GM21515 (cell line): ENCODE data around the gene GNA14.
"Not testable (repeated sequence)": the region's sequence is repeated elsewhere in the genome, so short reads cannot be mapped to it uniquely, and the experiment has no call there.

Source experiments
- ATAC-seq: cut with Tn5 transposase; IDR thresholded peaks from one replicate; pipeline ENCODE4 v1.9.1; 2021; ENCODE audit not compliant: unreplicated experiment

Gene GNA14

DNA sequence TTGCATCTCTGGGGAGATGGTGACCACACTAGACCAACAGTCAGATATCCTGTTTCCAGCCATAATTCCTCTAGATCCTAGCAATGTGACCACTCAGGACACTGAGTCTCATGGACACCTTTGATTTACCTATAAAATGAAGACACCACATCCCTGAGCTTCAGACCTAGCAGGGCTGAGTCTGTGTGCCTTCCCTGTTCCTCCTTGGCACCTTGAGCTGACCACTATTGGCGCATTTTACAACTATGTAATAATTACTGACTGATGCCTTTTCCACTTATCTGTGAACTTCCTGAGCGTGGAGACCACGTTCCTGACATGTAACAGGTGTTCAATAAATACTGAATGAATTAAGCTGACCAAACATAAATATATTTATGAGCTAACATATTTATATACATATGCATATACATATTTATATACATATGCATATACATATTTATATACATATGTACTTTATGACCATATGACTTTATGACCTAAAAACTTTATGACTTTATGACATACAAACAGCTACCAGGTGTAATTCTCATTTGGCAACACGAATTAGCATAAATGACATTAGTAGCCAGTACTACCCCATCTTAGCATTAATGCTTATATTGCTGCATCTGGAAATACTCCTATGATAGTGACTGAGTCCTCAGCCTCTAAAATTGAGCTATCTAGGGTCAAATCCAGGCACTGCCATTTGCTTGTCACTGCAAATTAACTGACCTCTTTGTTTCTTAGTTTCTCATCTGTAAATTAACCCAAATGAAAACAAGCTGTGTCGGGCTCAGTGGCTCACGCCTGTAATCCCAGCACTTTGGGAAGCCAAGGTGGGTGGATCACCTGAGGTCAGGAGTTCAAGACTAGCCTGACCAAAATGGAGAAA lies 150.6 kb downstream of the GNA14 start:
- no peak for ATAC-seq

GRCh38 chr9:77495834-77496671 lies 152.1 kb downstream of the GNA14 start:
- no peak for ATAC-seq

- ATAC-seq = not testable (repeated sequence)
Observed at GRCh38 chr9:77490279-77490678, 157.8 kb downstream of the GNA14 start.

DNA sequence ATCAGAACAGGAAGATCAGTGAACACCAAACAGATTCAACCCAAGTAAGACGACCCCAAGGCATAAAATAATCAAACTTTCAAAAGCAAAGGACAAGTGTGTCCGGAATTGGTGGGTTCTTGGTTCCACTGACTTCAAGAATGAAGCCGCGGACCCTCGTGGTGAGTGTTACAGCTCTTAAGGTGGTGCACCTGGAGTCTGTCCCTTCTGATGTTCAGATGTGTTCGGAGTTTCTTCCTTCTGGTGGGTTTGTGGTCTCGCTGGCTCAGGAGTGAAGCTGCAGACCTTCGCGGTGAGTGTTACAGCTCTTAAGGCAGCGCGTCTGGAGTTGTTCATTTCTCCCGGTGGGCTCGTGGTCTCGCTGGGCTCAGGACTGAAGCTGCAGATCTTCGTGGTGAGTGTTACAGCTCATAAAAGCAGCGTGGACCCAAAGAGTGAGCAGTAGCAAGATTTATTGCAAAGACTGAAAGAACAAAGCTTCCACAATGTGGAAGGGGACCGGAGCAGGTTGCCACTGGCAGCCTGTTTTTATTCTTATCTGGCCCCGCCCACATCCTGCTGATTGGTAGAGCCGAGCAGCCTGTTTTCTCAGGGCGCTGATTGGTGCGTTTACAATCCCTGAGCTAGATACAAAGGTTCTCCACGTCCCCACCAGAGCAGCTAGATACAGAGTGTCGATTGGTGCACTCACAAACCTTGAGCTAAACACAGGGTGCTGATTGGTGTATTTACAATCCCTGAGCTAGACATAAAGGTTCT lies 158.5 kb downstream of the GNA14 start:
- not testable (repeated sequence) for ATAC-seq

DNA sequence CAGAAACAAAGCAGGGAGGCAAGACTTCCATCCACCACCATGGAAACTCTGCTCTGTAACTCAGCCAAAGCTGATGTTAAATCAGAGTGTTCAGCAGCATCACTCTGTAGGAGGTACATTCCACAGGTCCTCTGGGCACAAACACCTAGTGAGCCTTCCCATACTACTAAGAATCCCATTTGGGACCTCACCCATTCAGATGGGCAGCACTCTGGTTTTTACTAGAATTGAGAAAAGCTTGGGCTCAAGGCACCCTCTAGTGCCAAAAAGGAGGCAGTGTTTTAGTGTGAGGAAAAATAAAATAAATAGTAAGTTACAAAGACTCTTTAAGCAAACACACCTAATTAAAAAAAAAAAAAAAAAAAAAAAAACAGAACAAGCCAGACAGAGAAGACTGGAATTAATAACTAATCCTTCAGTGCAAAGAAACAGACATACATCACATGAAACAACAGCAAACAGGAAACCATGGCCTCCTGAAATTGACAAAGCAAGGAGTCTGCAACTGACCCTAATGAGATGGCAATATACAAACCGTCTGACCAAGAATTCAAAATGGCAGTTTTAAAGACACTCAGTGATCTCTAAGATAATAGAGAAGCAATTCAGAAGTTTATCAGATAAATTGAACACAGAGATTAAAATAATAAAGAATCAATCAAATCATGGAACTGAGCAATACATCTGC lies 159.5 kb downstream of the GNA14 start:
- ATAC-seq = no peak

DNA sequence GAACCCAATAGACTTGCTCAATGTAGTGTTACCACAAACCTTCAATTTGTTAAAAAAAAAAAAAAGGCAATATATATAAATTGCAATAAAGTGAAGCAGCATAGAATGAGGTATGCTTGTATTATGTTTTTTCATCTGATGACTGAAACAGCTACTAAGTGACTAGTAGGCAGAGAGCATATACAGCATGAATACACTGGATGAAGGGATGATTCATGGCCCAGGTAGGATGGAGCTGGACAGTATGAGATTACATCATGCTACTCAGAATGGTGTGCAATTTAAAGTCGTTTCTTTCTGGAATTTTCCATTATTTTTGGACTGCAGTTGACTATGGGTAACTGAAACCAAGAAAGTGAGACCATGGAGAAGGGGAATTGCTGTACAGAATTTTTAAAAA lies 161.2 kb downstream of the GNA14 start:
- ATAC-seq = no peak

DNA sequence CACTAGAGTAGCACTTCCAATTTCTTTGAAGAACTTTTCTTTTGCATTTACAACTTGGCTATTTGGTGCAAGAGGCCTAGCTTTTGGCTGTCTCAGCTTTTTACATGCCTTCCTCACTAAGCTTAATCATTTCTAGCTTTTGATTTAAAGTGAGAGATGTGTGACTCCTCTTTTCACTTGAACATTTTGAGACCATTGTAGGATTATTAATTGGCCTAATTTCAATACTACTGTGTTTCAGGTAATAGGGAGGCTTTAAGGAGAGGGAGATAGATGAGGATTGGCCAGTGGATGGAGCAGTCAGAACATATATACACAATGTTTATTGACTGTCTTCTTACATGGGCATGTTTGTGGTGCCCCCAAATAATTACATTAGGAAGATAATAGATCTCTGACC lies 161.7 kb downstream of the GNA14 start:
- ATAC-seq = no peak

DNA sequence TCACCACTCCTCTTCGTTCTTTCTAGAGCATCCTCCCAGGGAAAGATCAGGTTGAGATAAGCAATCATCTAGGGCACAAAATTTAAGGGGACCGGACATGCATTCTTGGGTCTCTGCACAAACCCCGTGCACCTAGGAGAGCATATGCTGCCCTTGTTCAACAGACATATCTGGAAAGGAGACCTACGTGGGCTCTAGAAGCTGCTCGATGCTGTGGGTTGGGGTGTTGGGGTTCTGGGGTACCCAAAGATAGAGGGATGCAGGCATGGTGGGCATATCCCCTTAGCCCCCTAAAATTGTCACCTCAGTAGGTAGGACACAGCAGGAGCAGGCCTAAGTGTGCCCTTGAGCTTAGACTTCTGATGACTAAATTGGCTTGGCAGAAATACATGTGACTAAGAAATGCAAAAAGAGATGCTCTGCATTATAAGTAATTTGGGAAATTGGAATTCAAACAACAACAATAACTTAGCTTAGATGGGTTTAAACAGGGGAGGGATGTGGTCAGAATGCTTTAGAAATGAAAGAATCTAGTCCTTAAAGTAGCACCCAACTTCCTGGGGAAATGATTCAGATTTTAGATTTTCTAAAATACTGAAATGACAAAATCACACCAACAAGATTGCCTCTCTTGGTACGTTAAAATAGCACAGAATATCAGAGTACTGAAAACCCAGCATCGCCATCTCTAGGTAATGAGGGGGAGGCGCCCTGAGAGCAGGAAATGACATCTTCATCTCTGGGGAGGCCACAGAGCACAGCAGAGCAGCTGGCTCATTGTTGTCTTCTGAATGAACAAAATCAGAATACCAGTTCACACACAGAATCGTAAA lies 172.3 kb downstream of the GNA14 start:
- ATAC-seq = peak; percentile 98

GRCh38 chr9:77474936-77475335 lies 173.2 kb downstream of the GNA14 start:
- no peak for ATAC-seq

DNA sequence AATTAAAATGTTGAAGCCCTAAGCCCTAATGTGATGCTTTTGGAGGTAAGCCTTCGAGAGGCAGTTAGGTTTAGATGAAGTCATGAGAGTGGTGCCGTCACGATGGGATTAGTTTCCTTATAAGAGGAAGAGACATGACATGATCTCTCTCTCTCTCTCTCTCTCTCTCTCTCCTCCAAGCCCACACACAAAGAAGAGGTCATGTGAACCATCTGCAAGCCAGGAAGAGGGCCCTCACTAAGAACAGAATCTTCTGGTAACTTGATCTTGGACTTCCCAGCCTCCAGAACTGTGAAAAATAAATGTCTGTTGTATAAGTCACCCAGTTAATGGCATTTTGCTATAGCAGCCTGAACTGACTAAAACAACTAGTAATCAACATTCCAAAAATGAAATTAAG lies 175.5 kb downstream of the GNA14 start:
- ATAC-seq = no peak

DNA sequence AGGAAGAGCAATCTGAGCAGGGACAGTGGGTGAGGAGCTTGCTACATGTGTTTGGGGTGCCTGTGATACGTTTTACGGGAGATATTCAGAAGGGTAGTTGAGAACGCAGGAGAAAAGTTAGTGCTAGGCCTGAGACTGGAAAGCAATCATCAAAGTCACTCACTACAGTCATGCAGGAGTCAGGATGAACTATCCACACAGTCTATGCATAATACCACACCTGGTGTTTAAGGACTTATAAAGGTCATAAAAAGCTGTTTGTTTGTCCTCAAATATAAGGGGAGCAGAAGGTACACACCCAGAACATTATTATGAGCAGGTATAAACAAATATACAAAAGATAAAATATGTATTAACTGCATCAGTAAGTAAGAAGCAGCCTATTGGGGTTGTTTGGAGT lies 176.6 kb downstream of the GNA14 start:
- ATAC-seq = no peak

DNA sequence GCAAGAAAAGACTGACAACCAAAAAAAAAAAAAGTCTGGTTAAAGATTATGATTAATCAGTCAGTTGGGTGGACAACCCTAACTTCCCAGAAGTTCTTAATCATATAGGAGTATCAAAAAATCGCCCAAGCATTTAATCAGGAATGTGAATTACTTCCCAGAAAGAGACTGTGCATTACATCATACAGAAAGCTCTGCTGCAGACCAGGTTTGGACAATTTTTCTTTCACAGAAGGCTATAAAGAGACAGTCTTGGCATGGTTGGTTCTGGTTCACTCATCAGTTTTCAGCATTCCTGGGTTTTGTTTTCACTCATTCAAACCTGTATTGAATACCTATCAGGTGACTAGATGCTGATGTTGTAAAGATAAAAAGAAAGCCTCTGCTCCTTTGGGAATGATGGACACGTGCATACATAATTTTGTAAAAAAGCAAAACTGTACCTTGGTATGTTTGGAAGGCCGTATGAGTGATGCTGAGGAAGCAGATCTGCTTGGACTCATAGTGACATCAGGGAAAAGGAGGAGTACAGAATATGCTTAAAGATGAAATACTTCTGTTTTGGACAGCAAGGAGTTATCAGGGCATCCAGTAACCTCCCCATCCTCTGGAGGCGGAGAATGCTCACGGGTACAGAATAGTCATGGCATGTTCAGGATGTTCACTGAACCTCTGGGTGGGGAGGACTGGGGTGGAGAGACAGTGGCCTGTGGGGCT lies 178.4 kb downstream of the GNA14 start:
- ATAC-seq = no peak

GRCh38 chr9:77464661-77465060 lies 183.5 kb downstream of the GNA14 start:
- no peak for ATAC-seq

- ATAC-seq = no peak
Observed at GRCh38 chr9:77463151-77463550, 185.0 kb downstream of the GNA14 start.

DNA sequence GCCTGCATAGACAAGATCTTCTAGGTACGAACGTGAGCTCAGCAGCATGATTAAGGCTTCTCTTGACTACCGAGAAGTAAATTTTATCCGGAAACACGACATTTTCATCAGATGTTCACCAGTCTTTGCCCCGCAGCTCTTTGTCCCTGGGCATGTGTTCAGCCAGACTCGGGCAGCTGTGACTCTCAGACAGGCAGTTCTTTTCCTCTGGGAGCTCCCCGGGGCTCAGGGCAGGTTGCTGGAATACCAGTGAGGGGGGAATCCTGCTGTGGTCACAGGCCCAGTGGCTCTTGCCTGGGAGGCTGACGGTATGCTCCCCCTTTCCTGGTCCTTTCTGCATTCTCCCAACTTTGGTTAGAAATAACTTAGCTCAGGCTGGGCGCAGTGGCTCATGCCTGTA lies 186.1 kb downstream of the GNA14 start:
- no peak for ATAC-seq

DNA sequence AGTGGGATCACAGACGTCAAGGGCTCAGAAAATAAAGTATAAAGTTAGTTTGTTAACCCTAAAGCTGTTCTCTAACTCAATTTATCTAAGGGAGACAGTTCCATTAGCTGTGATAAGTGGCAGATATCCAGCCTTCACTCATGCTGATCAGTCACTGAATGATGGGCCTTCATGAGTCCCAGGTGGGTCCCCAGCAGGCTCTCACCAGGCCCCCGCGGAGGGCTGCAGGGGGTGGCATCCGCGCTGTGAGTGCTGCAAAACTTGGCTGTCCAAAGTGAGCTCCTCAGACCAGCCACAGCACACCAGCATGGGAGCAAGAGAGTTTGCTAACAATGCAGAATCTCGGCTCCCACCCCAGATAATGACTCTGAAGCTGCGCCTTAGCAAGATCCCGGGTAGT lies 187.2 kb downstream of the GNA14 start:
- ATAC-seq = no peak

DNA sequence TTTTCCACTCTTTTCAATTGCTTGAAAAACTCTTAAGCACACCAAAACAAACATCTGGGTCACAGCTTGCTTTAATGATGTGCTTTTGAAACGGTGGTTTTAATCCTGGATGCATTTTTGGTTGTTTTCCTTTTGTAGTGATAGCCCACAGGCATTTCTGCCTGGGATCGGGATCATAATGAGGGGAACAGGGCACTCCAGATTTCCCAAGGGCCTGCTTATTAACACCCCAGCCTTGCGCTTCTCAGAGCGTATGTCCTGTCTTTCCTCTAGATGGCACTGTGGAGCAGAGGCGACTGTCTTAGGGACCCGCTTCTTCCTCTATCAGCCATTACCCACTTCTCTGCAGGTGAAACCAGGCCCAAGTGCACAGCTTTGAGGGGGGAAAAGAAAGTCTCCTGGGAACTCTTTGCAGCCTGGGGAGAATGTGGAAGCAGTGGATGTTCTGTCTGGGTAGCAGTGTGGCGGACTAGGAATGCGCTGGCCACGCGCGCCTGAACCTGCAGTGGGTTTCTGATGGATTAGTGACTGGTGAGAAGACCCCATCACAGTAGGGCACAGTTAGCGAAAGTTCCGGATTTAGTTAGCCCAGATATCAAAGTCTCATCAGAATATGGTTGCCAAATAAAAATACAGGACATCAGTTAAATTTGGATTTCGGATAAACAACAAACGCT lies 190.1 kb downstream of the GNA14 start:
- ATAC-seq = peak; percentile 82

DNA sequence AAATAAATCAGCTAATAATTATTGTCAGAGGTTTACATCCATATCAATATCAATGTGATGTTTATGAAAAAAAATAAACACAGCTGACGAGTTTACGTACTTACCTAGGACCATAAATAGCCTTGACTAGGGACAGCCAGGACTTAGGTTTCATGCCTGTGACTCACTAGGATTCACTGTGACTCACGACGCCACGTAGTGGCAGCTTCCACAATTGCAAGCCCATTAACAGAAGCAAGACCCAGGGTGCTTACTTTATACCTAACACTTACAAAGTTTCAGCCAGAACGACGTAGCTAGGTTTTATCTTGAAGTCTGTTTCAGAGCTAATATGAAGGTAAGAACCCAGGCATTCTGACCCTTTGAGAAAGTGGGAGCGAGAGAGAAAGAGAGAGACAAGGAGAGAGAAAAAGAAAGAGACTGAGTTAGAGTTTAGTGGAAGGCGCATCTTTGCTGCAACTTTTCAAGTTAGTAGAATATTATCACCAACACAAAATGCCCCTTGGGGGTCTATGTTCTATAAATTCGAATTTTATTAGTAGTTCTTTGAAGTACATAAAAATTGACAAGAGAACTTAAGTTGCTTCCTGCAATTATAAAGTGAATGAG lies 191.2 kb downstream of the GNA14 start:
- peak; percentile 74 for ATAC-seq
